CD4-positive, alpha-beta T cell treated with Interleukin-4 for 4 hours (primary cell): ENCODE results near the gene TIMP3.

Experiments
- DNase-seq: peaks from one replicate; pipeline ENCODE4 v3.0.0-alpha.2; 2020

The TIMP3 gene

DNA sequence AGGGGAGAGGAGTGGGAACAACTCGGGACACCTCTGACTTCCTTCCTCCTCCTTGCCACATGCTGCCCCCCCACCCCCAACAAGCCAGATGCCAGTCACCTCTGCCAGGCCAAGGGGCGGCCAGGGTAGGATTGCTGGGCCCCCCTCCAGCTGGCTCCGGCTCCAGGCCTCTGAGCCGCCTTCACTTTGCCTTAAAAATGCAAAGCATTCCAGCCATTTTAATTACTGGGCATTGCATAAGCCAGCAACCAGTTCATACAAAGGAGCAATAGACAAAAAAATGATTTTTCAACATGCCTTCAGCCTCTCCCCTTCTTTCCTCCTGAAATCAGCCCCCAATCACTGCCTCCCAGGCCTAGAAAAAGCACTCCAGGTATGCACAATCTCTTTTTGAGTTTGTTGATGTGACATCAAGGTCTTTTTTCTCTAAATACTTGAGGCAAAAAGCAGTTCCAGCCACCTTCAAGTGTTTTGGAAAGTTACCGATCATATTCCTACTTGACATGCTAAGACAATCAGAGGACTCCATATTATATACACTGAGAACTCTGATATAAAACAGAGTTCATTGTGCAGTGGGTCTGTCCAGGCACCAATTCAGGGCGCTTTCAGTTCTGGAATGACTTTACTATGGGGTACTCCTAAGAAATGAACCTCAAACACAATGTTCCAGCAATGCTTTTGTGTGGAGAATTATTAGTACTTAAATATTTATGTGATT lies 12.4 kb upstream of the TIMP3 start:
- DNase-seq, result no peak

- no peak for DNase-seq
These were observed 11.5 kb upstream of the TIMP3 start for GRCh38 chr22:32789797-32790620.

DNA sequence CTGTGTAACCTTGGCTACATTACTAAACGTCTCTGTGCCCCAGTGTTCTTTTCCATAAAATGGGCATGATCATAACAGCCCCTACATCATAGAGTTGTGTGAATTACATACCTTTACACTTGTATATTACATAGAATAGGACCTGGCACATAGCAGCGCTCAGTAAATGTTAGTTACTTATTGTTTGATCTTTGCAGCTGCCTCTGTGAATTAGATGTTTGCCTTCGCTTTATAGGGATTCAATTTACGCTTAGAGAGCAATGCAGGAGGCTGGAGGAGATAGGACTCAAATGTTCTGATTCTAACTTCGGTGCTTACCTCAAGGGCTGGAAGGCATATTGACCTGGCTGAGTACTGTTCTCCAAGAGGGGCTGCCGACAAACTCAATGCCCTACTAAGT lies 10.4 kb upstream of the TIMP3 start:
- no peak for DNase-seq

- no peak for DNase-seq
These were observed 10.0 kb upstream of the TIMP3 start for GRCh38 chr22:32791485-32791884.

DNA sequence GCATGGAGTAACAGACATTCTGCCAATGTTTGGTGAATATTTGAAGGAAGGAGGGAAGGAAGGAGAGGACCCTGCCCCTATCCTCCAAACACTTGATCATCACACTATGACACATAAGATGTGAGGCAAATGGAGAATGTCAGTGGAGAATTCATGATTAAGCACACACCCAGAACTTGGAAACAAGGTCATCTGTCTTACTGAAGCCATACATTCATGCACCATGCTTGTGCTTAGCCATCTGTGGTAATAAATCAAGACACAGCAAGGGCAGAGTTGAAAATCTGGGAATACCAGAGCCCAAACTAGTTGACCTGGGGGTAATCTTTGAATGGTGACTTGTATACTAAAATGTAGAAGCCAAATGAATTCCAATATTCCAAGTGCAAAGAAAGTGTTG lies 7.9 kb upstream of the TIMP3 start:
- DNase-seq, result no peak

GRCh38 chr22:32794449-32795213 lies 6.9 kb upstream of the TIMP3 start:
- DNase-seq, result no peak

- no peak for DNase-seq
These were observed 6.3 kb upstream of the TIMP3 start for GRCh38 chr22:32795214-32795596.

DNA sequence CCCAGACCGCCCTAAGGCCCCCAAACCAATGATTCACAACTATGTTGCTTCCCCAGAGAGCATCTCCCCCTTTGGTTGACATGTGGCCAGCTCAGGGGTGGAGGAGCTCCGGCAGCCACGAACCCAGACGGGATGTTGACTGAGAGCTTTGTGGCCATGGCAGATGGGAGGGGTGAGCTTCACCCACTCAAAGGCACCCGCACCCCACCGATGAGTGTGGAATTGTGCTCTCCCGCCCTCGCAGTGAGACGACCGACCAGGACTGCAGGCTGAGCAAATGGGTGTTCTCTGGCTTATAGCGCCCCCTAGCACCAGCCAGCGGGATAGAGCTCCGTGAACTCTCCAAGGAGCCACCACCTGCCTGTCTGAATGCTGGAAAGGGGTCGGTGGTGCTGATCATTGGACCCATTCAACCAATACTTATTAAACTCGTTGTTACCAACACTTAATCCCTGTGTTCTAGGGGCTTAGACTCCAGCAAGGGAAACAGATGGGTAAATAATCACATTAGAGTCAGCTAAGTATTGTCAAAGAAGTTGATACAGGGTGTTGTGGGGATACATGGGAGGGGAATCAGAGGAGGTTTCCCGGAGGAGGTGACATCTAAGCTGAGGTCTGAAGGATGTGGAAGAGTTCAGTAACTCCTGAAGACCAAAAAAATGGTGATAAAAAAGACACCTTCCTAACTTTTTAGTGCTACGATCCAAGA lies 4.5 kb upstream of the TIMP3 start:
- peak; percentile 40 for DNase-seq

GRCh38 chr22:32799496-32799895 lies 2.0 kb upstream of the TIMP3 start:
- DNase-seq, result no peak

DNA sequence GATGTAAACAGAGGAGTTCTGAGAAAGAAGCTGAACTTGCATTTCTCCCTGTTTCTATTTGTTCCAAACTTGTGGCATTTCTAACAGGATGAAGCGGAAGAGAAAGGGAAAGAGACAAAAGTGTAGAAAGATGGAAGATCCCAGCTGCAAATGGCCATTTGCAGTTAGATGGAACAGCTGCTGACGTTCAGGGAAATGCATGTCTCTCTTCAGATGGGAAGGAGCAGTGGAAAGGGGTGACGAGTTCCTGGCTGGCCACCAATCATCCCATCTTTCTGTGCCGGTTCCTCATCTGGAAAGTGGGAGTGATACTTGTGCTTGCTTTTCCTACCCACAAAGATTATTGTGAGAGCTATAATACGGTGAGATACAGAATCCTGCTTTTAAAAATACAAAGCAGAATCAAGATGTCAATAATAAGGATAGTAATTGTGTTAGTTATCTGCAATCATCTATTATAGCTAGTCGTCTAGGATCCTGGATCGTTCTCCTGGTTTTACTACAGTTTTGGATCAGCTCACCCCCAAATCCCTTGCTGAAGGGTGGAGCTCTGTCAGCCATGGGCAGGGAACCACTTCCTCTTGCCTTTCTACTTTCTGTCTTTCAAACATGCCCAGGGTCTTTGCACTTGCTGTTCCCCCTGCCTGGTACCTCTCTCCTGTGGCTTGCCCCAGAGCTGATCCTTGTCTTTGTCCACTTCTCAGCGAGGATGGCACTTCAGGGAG lies 1.2 kb upstream of the TIMP3 start:
- no peak for DNase-seq

DNA sequence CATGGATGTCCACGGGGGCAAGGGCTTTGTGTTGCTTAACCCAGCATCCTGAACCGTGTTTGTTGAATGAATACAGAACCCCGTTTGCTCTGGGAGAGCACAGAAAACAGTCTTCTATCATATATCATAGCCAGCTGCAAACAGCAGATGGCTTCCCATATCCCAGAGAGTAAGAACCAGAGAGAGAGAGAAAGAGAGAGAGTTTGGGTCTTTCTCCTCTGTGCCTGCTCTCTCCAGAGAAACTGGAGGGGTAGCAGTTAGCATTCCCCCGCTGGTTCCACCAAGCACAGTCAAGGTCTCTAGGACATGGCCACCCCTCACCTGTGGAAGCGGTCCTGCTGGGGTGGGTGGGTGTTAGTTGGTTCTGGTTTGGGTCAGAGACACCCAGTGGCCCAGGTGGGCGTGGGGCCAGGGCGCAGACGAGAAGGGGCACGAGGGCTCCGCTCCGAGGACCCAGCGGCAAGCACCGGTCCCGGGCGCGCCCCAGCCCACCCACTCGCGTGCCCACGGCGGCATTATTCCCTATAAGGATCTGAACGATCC lies 440 bp upstream of the TIMP3 start:
- no peak for DNase-seq

DNA sequence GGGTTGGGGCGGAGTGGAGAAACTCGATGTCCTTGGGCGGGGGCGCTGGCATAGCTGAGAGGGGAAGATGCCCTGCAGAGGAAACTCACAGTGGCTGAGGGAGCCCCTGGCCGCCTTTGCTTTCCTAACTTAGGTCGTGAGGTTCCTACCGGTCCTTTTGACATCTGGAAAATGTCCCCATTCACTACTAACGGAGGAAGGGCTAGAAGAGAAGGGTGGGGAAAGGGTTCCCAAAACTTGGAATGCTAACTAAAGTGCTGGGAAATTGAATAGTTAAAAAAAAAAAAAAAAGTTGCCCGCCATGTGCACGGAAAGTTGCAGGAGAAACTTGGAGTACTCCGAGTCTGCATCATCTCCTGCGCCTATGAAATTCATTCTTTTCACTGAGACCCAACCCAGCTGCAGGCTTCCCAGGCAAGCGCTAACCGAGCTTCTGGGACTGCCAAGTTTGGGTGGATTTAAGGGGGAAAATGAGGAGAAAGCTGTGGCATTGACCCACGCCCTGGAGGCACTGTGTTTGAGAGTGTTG lies 796 bp downstream of the TIMP3 start:
- DNase-seq, result no peak

GRCh38 chr22:32803020-32803737 lies 1.7 kb downstream of the TIMP3 start:
- DNase-seq, result no peak

- no peak for DNase-seq
These were observed 2.4 kb downstream of the TIMP3 start for GRCh38 chr22:32803738-32804435.

- no peak for DNase-seq
These were observed 3.2 kb downstream of the TIMP3 start for GRCh38 chr22:32804531-32805360.

- DNase-seq, result no peak
These were observed 3.9 kb downstream of the TIMP3 start for GRCh38 chr22:32805361-32805881.

DNA sequence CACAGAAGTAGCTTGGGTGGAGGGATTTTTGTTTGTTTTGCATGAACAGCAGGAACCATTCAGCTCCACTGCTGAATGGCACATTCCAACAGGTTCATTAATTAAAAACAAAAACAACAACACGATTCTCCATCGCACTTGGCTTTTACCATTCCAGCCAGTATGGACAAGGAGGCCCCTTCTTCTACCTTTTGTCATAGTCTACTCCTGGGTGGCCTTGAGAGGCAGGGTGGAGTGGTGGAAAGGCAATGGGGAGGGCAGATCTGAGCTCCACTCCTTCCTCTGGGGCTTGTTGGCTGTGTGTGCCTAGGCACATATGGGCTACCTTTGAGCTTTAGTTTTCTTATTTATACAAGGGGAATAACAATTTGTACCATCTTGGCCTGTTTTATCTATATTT lies 4.8 kb downstream of the TIMP3 start:
- no peak for DNase-seq

GRCh38 chr22:32808038-32808445 lies 6.5 kb downstream of the TIMP3 start:
- DNase-seq, result no peak
